Nephron (organoid): ENCODE data around the gene CTSK.
"Not testable (repeated sequence)": the region's sequence is repeated elsewhere in the genome, so short reads cannot be mapped to it uniquely, and the experiment has no call there.

ENCODE experiments used
- H3K27ac Mint-ChIP-seq, 3 experiments: 2 replicates each; pipeline ENCODE4 v1.8.0; 2020; ENCODE audit warnings: mixed read lengths in 3 of 3, mild to moderate bottlenecking in 2 of 3, moderate library complexity in 1 of 3
- H3K27me3 Mint-ChIP-seq: 2 replicates; pipeline ENCODE4 v1.8.0; 2021; ENCODE audit warnings: low read depth, mild to moderate bottlenecking, moderate library complexity, mixed read lengths
- H3K36me3 Mint-ChIP-seq: 2 replicates; pipeline ENCODE4 v1.8.0; 2020; ENCODE audit warnings: low read depth, mixed read lengths
- H3K4me1 Mint-ChIP-seq: 2 replicates; pipeline ENCODE4 v1.8.0; 2020; ENCODE audit warnings: mixed read lengths
- H3K4me3 Mint-ChIP-seq, 3 experiments: 2 replicates each; pipeline ENCODE4 v1.8.0; 2020; ENCODE audit warnings: mild to moderate bottlenecking in 3 of 3, mixed read lengths in 3 of 3, moderate library complexity in 2 of 3
- H3K9me3 Mint-ChIP-seq: 2 replicates; pipeline ENCODE4 v1.8.0; 2020; ENCODE audit warnings: mixed read lengths
- TF ChIP-seq, protein P1 (sequence below), 3 experiments: fragments of 200-600 bp; sonication (generic); IDR thresholded peaks; one replicate each; pipeline ENCODE4 v1.5.0; 2021; ENCODE audit warnings: antibody characterized with exemption in 3 of 3; ENCODE audit not compliant: unreplicated experiment in 3 of 3

Gene CTSK

DNA sequence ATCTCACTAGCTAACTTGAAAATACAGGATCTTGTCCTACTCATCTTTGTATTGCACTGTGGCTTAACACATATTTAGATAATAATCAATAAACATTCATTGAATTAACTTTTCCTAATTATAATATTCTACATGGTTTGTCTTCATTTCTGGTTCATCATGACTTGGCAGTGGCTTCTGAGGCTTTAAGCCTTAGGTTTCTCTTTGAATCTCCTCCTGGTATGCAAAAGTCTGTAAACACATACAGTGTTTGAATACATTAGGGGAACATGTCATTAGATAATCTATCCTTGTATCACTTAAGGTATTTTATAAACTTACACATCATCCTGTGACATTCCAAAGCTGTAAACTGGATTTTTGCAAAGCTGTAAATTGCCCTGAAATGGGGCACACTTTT is 20.6 kb downstream of the CTSK start:
- TF ChIP-seq, protein P1, sequence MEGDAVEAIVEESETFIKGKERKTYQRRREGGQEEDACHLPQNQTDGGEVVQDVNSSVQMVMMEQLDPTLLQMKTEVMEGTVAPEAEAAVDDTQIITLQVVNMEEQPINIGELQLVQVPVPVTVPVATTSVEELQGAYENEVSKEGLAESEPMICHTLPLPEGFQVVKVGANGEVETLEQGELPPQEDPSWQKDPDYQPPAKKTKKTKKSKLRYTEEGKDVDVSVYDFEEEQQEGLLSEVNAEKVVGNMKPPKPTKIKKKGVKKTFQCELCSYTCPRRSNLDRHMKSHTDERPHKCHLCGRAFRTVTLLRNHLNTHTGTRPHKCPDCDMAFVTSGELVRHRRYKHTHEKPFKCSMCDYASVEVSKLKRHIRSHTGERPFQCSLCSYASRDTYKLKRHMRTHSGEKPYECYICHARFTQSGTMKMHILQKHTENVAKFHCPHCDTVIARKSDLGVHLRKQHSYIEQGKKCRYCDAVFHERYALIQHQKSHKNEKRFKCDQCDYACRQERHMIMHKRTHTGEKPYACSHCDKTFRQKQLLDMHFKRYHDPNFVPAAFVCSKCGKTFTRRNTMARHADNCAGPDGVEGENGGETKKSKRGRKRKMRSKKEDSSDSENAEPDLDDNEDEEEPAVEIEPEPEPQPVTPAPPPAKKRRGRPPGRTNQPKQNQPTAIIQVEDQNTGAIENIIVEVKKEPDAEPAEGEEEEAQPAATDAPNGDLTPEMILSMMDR (IDR thresholded peaks at IDR 0.05; ENCODE audit: unreplicated experiment in 3 of 3): no peak
- peaks cover 4% of the 10 kb centered on the region for H3K27me3 Mint-ChIP-seq
- no peak overlapping the region for H3K4me3 Mint-ChIP-seq
- no peak overlapping the region for H3K27ac Mint-ChIP-seq
- no peaks in the 10 kb centered on the region for H3K9me3 Mint-ChIP-seq
- H3K36me3 Mint-ChIP-seq: peaks cover 9% of the 10 kb centered on the region
- H3K4me1 Mint-ChIP-seq: no peaks in the 10 kb centered on the region

DNA sequence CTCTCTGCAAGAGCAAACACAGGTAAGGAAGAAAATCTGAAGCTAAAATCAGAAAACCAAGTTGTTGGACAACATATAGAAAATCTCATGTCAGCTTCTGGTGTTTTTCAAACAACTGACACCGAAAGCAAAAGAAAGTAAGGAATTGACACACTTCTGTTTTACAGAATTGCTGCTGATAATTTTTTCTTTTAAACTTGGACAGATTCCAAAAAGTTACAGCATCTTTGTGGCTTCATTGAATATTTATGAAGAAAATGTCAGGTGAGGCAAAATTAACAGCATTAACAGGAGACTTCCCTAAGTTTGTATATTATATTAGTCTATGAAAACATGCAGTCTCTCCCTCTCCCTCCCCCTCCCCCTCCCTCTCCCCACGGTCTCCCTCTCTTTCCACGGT is 27.6 kb downstream of the CTSK start:
- Mint-ChIP-seq H3K4me1 (no peaks in the 10 kb centered on the region), H3K4me3 (no peak overlapping the region), H3K27me3 (no peaks in the 10 kb centered on the region), H3K36me3 (peaks cover 8% of the 10 kb centered on the region), H3K9me3 (peaks cover 4% of the 10 kb centered on the region), H3K27ac (no peak overlapping the region)
- TF ChIP-seq, protein P1 (IDR thresholded peaks at IDR 0.05; ENCODE audit: unreplicated experiment in 3 of 3): no peak

DNA sequence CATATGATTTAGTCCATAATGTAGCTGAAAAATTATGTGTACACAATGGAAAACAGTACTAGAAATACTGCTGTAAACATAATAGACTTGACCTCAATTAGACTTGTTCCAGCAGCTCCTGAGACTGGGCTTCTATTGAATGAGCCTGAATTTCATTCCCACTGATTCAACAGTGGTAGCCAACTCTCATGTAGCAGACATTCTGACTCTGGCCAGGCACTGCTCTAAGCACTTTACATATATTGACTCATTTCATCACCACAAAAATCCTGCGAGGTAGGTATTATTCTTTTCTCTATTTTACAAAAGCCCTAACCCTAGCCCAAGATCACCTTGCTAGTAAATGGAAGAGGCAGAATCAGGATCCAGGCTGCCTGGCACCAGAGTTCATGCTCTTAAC is 29.7 kb downstream of the CTSK start:
- no peaks in the 10 kb centered on the region for H3K4me1 Mint-ChIP-seq
- peaks cover 4% of the 10 kb centered on the region for H3K9me3 Mint-ChIP-seq
- TF ChIP-seq, protein P1 (IDR thresholded peaks at IDR 0.05; ENCODE audit: unreplicated experiment in 3 of 3): no peak
- H3K27me3 Mint-ChIP-seq: no peaks in the 10 kb centered on the region
- H3K36me3 Mint-ChIP-seq: peaks cover 8% of the 10 kb centered on the region
- H3K4me3 Mint-ChIP-seq: no peak overlapping the region
- no peak overlapping the region for H3K27ac Mint-ChIP-seq

DNA sequence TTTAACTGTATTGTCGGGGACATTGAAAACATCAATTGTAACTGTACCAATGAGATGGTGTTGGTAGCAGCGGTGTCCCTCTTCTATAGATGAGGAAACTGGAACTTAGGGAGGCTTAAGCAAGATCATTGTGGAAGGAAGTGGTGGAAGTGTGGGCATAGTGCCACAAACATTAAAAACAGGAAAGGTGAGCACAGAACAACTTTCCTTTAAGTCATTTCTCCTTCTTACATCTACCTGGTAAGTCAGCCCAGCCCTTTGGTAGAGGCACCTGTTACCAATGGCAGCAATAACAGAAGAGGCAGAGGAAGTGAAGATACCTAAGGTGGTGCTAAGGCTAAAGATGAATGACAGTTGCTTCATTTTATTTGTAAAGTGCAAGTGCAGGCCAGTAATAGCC is 30.5 kb downstream of the CTSK start:
- H3K4me1 Mint-ChIP-seq: no peaks in the 10 kb centered on the region
- H3K9me3 Mint-ChIP-seq: peaks cover 4% of the 10 kb centered on the region
- H3K27ac Mint-ChIP-seq: no peak overlapping the region
- peaks cover 5% of the 10 kb centered on the region for H3K36me3 Mint-ChIP-seq
- H3K4me3 Mint-ChIP-seq: no peak overlapping the region
- no peaks in the 10 kb centered on the region for H3K27me3 Mint-ChIP-seq
- TF ChIP-seq, protein P1 (IDR thresholded peaks at IDR 0.05; ENCODE audit: unreplicated experiment in 3 of 3): no peak

DNA sequence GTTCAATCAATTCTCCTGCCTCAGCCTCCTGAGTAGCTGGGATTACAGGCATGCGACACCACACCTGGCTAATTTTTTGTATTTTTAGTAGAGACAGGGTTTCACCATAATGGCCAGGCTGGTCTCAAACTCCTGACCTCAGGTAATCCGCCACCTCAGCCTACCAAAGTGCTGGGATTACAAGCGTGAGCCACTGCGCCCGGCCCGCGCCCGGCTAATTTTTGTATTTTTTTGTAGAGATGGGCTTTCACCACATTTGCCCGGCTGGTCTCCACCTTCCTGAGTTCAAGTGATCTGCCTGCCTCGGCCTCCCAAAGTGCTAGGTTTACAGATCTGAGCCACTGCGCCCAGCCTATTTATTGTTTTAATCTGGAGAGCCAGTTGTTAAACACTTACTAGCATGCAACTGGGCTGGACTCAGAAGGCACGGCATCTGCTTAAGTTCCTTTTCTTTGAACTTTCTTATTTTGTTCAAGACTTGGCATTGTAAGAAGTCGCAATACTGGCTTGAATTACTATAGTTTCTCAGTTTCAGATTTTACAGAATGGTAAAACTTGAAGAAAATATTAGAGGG is 32.0 kb downstream of the CTSK start:
- H3K27ac Mint-ChIP-seq, H3K4me3 Mint-ChIP-seq, H3K27me3 Mint-ChIP-seq, H3K36me3 Mint-ChIP-seq, H3K9me3 Mint-ChIP-seq, H3K4me1 Mint-ChIP-seq: not testable (repeated sequence)

GRCh38 chr1:150775276-150775675 is 32.8 kb downstream of the CTSK start:
- TF ChIP-seq, protein P1 (IDR thresholded peaks at IDR 0.05; ENCODE audit: unreplicated experiment in 3 of 3): no peak
- H3K36me3 Mint-ChIP-seq: peaks cover 2% of the 10 kb centered on the region
- no peak overlapping the region for H3K4me3 Mint-ChIP-seq
- H3K4me1 Mint-ChIP-seq: no peaks in the 10 kb centered on the region
- H3K27ac Mint-ChIP-seq: no peak overlapping the region
- H3K27me3 Mint-ChIP-seq: no peaks in the 10 kb centered on the region
- peaks cover 2% of the 10 kb centered on the region for H3K9me3 Mint-ChIP-seq
